Activated naive CD4-positive, alpha-beta T cell treated with anti-CD3 and anti-CD28 coated beads, Interleukin-2, amount 50 U/mL, for 72 hours (primary cell): ENCODE results near the gene ABCC12. TPM values are rescaled to one million over a fixed set of nuclear protein-coding genes. Genes with fewer than 3 reads are reported as not detected.
A peak's percentile ranks its signal among the peaks of the same experiment; 100 is the strongest.

Experiments used
- ATAC-seq, 2 donors: fragments of 150-1000 bp; cut with Tn5 transposase; 2 replicates each; pipeline ENCODE4 v1.10.0; 2021; ENCODE audit warnings: mild to moderate bottlenecking in 2 of 2, moderate library complexity in 2 of 2
- DNase-seq, 2 donors: peaks; one replicate each; pipeline ENCODE4 v3.0.0; 2021 to 2022; ENCODE audit warnings: low spot score in 2 of 2
- H3K27ac Mint-ChIP-seq, 2 donors: one replicate each; pipeline ENCODE4 v1.8.0; 2022; ENCODE audit warnings: mild to moderate bottlenecking in 2 of 2, mixed read lengths in 2 of 2
- H3K36me3 Mint-ChIP-seq, 2 donors: one replicate each; pipeline ENCODE4 v1.8.0; 2022; ENCODE audit warnings: mixed read lengths in 2 of 2
- H3K9me3 Mint-ChIP-seq, 2 donors: one replicate each; pipeline ENCODE4 v1.8.0; 2022; ENCODE audit warnings: mixed read lengths in 2 of 2
- total RNA-seq, 2 donors: library from RNA; stranded (reverse); gene quantifications; one replicate each; pipeline ENCODE4 v1.2.3, GENCODE V29; 2022

ABCC12 gene
- total RNA-seq, 2 donors from 2014 or later = not detected

DNA sequence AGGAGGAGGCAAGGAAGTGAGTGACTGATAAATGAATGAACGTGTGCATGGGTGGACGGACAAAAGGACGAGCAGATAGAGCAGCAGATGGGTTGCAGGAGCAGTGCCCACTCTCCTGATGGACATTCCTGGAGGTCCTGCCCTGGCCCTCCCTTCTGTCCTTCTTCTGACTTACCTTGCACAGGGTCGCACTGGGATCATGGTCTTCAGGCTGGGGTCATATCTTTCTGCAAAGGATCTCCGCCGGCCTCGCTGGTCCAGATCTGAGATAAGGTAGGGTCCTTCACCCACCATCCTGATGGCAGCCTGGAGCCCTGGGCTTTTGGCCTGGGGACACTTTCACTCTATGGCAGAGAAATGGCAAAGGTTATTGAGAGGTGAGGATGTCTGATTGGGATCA is 9.7 kb downstream of the ABCC12 start:
- ATAC-seq = no peak
- H3K36me3 Mint-ChIP-seq = no peaks in the 10 kb centered on the region
- no peak overlapping the region for H3K27ac Mint-ChIP-seq

DNA sequence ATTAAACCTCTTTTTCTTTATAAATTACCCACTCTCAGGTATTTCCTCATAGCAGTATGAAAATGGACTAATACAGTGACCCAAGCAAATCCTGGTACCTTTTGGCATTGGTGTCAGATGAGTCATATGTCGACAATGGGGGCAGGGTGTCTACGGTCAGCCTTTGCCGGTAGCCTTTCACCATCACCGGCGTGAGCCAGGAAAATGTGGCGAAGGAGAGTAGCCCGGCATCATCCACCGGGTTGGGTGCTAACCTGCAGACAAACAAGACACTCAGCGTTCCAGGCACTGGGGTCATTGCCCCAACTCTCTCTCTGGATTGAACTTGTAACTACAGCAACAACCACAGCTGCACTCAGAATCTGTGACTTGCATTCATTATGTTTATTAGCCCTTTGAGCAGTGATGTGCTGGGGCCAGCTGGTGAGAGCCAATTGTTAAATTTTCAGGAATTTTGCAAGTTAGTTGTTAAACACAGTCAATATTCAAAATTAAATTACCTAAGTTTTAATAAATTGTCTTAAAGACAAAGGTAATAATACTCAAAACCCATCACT is 11.9 kb downstream of the ABCC12 start:
- Mint-ChIP-seq H3K27ac (no peak overlapping the region), H3K36me3 (no peaks in the 10 kb centered on the region), H3K9me3 (no peaks in the 10 kb centered on the region)
- ATAC-seq (no peak), DNase-seq (no peak)

More for the DNA sequence above, 9.7 kb downstream of the ABCC12 start:
- H3K9me3 Mint-ChIP-seq = peaks cover 0 to 5% of the 10 kb centered on the region in 2 donors
- DNase-seq = no peak

DNA sequence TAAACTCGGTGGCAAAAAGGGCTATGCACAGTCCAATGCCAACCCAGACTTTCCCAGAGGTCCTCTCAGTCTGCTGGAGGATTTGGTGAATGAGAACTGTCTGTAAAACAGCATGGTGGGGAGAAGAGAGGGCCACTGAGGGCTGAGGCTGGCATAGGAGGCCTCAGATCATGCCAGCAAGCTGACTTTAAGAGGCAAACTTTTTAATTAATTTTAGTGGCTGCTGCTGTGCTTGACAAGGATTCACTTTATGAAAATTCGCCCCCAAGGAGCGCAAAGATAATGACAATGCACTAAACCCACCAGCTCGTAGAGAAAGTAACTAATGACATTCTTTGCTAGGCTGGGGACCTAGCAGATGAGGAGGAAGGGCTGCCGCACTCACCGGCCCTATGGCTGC is 15.0 kb downstream of the ABCC12 start:
- Mint-ChIP-seq H3K9me3 (no peaks in the 10 kb centered on the region), H3K36me3 (no peaks in the 10 kb centered on the region), H3K27ac (no peak overlapping the region)
- ATAC-seq = no peak
- DNase-seq = no peak

- no peak for ATAC-seq
- Mint-ChIP-seq H3K27ac (no peak overlapping the region), H3K9me3 (no peaks in the 10 kb centered on the region), H3K36me3 (no peaks in the 10 kb centered on the region)
- DNase-seq = no peak
Measured at GRCh38 chr16:48139517-48139916, 16.3 kb downstream of the ABCC12 start.

GRCh38 chr16:48138543-48138942 is 17.2 kb downstream of the ABCC12 start:
- H3K36me3 Mint-ChIP-seq = no peaks in the 10 kb centered on the region
- no peak for DNase-seq
- no peak overlapping the region for H3K27ac Mint-ChIP-seq
- ATAC-seq = no peak
- H3K9me3 Mint-ChIP-seq = no peaks in the 10 kb centered on the region

- ATAC-seq = no peak
- H3K9me3 Mint-ChIP-seq = no peaks in the 10 kb centered on the region
- H3K36me3 Mint-ChIP-seq = no peaks in the 10 kb centered on the region
Measured at GRCh38 chr16:48137822-48138221, 18.0 kb downstream of the ABCC12 start.

GRCh38 chr16:48136547-48137360 is 19.0 kb downstream of the ABCC12 start:
- H3K36me3 Mint-ChIP-seq = no peaks in the 10 kb centered on the region

More at GRCh38 chr16:48137822-48138221, 18.0 kb downstream of the ABCC12 start:
- H3K27ac Mint-ChIP-seq = no peak overlapping the region
- DNase-seq = no peak

DNA sequence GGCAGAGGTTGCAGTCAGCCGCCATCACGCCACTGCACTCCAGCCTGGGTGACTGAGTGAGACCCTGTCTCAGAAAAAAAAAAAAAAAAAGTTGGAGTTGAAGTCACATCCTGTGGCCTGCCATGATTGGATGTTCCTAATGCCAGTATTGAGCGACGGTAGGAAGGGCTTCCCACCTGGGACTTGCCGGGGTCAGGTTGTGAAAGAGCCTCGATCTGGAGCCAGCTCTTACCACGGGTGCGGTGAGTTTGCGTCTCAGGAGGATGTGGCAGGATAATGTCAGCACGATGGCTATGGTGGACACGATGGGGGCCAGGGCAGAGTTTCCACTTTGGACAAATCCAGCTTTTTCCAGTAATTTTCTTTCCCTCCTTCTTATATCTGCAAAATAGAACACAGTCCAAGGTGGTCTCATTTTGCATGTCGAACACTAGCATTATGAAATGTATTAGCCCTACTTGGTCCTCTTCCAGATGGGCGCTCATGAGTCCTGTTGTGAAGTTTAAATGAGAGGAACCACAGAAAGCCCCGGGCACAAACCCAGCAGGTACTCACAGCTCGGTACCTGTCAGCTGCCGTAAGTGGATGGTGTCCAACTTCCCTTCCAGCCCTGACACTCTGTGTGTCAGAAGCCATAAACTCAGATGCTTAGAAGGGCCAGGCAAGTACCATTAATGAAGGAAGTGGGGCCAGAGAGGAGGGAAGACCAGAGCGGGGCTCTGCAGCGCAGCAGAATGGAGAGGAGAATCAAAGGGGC is 22.2 kb downstream of the ABCC12 start:
- ATAC-seq = no peak
- Mint-ChIP-seq H3K27ac (no peak overlapping the region), H3K36me3 (no peaks in the 10 kb centered on the region), H3K9me3 (no peaks in the 10 kb centered on the region)
- no peak for DNase-seq

More at GRCh38 chr16:48136547-48137360, 19.0 kb downstream of the ABCC12 start:
- ATAC-seq (no peak), DNase-seq (no peak)
- no peak overlapping the region for H3K27ac Mint-ChIP-seq
- no peaks in the 10 kb centered on the region for H3K9me3 Mint-ChIP-seq

DNA sequence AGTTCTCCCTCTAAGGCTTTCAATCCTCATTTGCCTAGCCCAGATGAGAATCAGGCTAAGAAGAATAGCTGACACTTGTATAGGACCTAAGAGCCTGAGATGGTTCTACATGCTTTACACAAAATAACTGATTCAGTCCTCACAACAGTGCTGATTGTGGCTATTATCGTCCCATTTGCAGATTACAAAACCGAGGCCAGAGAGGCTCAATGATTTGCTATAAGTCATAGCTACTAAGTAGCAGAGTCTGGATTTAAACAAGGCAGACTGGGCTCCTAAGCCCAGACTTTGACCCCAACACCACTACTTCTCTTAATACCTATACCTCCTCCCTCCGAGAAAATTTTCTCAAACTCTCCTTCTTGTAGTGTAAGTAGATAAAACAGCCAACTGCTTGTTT is 23.1 kb downstream of the ABCC12 start:
- DNase-seq (no peak), ATAC-seq (no peak)
- H3K36me3 Mint-ChIP-seq = no peaks in the 10 kb centered on the region
- H3K9me3 Mint-ChIP-seq = no peaks in the 10 kb centered on the region
- H3K27ac Mint-ChIP-seq = peak overlapping the region in 1 of 2 donors; percentile 33

- H3K36me3 Mint-ChIP-seq = no peaks in the 10 kb centered on the region
- no peak for ATAC-seq
Measured at GRCh38 chr16:48131201-48131935, 24.4 kb downstream of the ABCC12 start.

GRCh38 chr16:48129926-48130325 is 25.9 kb downstream of the ABCC12 start:
- ATAC-seq (no peak), DNase-seq (no peak)
- Mint-ChIP-seq H3K36me3 (no peaks in the 10 kb centered on the region), H3K27ac (no peak overlapping the region), H3K9me3 (peaks cover 0 to 3% of the 10 kb centered on the region in 2 donors)

More at GRCh38 chr16:48131201-48131935, 24.4 kb downstream of the ABCC12 start:
- Mint-ChIP-seq H3K9me3 (no peaks in the 10 kb centered on the region), H3K27ac (peak overlapping the region in 1 of 2 donors; percentile 17)
- DNase-seq = no peak

DNA sequence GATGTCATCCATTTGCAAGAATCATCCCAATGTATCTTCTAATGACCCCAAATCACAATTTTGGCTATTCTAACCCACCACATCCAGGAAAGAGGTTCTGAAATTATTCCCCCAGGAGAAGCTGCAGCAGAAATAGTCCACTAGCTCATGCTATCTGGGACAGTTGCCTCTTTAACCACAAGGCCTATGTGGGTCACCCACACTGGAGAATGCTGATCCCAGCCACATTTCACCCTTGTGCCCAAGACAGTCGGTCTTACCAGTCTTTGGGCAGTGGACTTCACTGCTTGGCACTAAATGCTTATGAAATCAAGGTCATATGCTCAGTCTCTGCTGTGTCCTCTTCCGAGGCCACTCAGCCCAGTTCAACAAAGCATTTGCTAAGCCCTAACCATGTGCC is 27.0 kb downstream of the ABCC12 start:
- H3K9me3 Mint-ChIP-seq = peaks cover 0 to 6% of the 10 kb centered on the region in 2 donors
- H3K36me3 Mint-ChIP-seq = no peaks in the 10 kb centered on the region
- H3K27ac Mint-ChIP-seq = no peak overlapping the region
- DNase-seq = no peak
- ATAC-seq = no peak

GRCh38 chr16:48126801-48127644 is 28.8 kb downstream of the ABCC12 start:
- H3K9me3 Mint-ChIP-seq = peaks cover 0 to 6% of the 10 kb centered on the region in 2 donors
- H3K27ac Mint-ChIP-seq = no peak overlapping the region
- no peaks in the 10 kb centered on the region for H3K36me3 Mint-ChIP-seq
- ATAC-seq = peak in 1 of 2 donors; percentile 27
- DNase-seq = no peak

GRCh38 chr16:48125888-48126287 is 29.9 kb downstream of the ABCC12 start:
- no peak overlapping the region for H3K27ac Mint-ChIP-seq
- ATAC-seq (no peak), DNase-seq (no peak)
- H3K36me3 Mint-ChIP-seq = no peaks in the 10 kb centered on the region
- H3K9me3 Mint-ChIP-seq = peaks cover 0 to 6% of the 10 kb centered on the region in 2 donors

GRCh38 chr16:48124266-48124665 is 31.5 kb downstream of the ABCC12 start:
- H3K9me3 Mint-ChIP-seq = peaks cover 0 to 6% of the 10 kb centered on the region in 2 donors
- H3K36me3 Mint-ChIP-seq = no peaks in the 10 kb centered on the region
- DNase-seq (no peak), ATAC-seq (no peak)
- peak overlapping the region in 1 of 2 donors; percentile 89 for H3K27ac Mint-ChIP-seq
